ENCODE data around the gene MYLIP. TPM values are rescaled to one million over a fixed set of nuclear protein-coding genes. Genes with fewer than 3 reads are reported as not detected.

The MYLIP gene
- total RNA-seq, 1 donor: 10.1 TPM

GRCh38 chr6:16092990-16093389, 35.9 kb upstream of the MYLIP start:
- Histone ChIP-seq H3K4me1 (ENCODE audit: insufficient read depth, low read length) (no peaks in the 10 kb centered on the region), H2AFZ (ENCODE audit: low read length) (no peak overlapping the region), H3K4me2 (ENCODE audit: insufficient read depth, low read length) (no peak overlapping the region), H3K4me3 (ENCODE audit: insufficient read depth, low read length) (no peak overlapping the region), H3K27me3 (ENCODE audit: insufficient read depth, low read length) (no peaks in the 10 kb centered on the region), H3K9me3 (ENCODE audit: low read depth, low read length) (no peaks in the 10 kb centered on the region), H4K20me1 (ENCODE audit: insufficient read depth, low read length) (no peaks in the 10 kb centered on the region), H3K36me3 (ENCODE audit: insufficient read depth, low read length) (no peaks in the 10 kb centered on the region), H3K79me2 (ENCODE audit: insufficient read depth, low read length) (no peaks in the 10 kb centered on the region), H3K27ac (ENCODE audit: low read depth, low read length) (no peak overlapping the region)
- DNase-seq (ENCODE audit: insufficient read length, low spot score, missing footprints): no peak
- TF ChIP-seq CTCF (IDR thresholded peaks at IDR 0.05; ENCODE audit: extremely low read depth, low read depth, low read length): no peak

- Histone ChIP-seq H3K9me3 (ENCODE audit: low read depth, low read length) (no peaks in the 10 kb centered on the region), H2AFZ (ENCODE audit: low read length) (no peak overlapping the region), H3K27me3 (ENCODE audit: insufficient read depth, low read length) (no peaks in the 10 kb centered on the region), H4K20me1 (ENCODE audit: insufficient read depth, low read length) (no peaks in the 10 kb centered on the region), H3K4me1 (ENCODE audit: insufficient read depth, low read length) (no peaks in the 10 kb centered on the region), H3K4me3 (ENCODE audit: insufficient read depth, low read length) (no peak overlapping the region), H3K79me2 (ENCODE audit: insufficient read depth, low read length) (no peaks in the 10 kb centered on the region), H3K4me2 (ENCODE audit: insufficient read depth, low read length) (no peak overlapping the region), H3K27ac (ENCODE audit: low read depth, low read length) (no peak overlapping the region), H3K36me3 (ENCODE audit: insufficient read depth, low read length) (no peaks in the 10 kb centered on the region)
- no peak for DNase-seq (ENCODE audit: insufficient read length, low spot score, missing footprints)
- TF ChIP-seq CTCF (IDR thresholded peaks at IDR 0.05; ENCODE audit: extremely low read depth, low read depth, low read length): no peak
These were observed 33.7 kb upstream of the MYLIP start for GRCh38 chr6:16095180-16095579.

GRCh38 chr6:16097382-16098171, 31.3 kb upstream of the MYLIP start:
- H3K9me3 ChIP-seq (ENCODE audit: low read depth, low read length): no peaks in the 10 kb centered on the region
- H3K27ac ChIP-seq (ENCODE audit: low read depth, low read length): no peak overlapping the region
- no peak overlapping the region for H3K4me2 ChIP-seq (ENCODE audit: insufficient read depth, low read length)
- H3K4me1 ChIP-seq (ENCODE audit: insufficient read depth, low read length): no peaks in the 10 kb centered on the region
- H3K27me3 ChIP-seq (ENCODE audit: insufficient read depth, low read length): no peaks in the 10 kb centered on the region
- H3K79me2 ChIP-seq (ENCODE audit: insufficient read depth, low read length): no peaks in the 10 kb centered on the region
- no peaks in the 10 kb centered on the region for H4K20me1 ChIP-seq (ENCODE audit: insufficient read depth, low read length)
- TF ChIP-seq CTCF (IDR thresholded peaks at IDR 0.05; ENCODE audit: extremely low read depth, low read depth, low read length): no peak
- no peak overlapping the region for H3K4me3 ChIP-seq (ENCODE audit: insufficient read depth, low read length)
- no peaks in the 10 kb centered on the region for H3K36me3 ChIP-seq (ENCODE audit: insufficient read depth, low read length)
- H2AFZ ChIP-seq (ENCODE audit: low read length): no peak overlapping the region
- DNase-seq (ENCODE audit: insufficient read length, low spot score, missing footprints): no peak

GRCh38 chr6:16098211-16098610, 30.7 kb upstream of the MYLIP start:
- Histone ChIP-seq H2AFZ (ENCODE audit: low read length) (no peak overlapping the region), H3K4me1 (ENCODE audit: insufficient read depth, low read length) (no peaks in the 10 kb centered on the region), H4K20me1 (ENCODE audit: insufficient read depth, low read length) (no peaks in the 10 kb centered on the region), H3K4me3 (ENCODE audit: insufficient read depth, low read length) (no peak overlapping the region), H3K27ac (ENCODE audit: low read depth, low read length) (no peak overlapping the region), H3K4me2 (ENCODE audit: insufficient read depth, low read length) (no peak overlapping the region), H3K36me3 (ENCODE audit: insufficient read depth, low read length) (no peaks in the 10 kb centered on the region), H3K9me3 (ENCODE audit: low read depth, low read length) (no peaks in the 10 kb centered on the region), H3K27me3 (ENCODE audit: insufficient read depth, low read length) (no peaks in the 10 kb centered on the region), H3K79me2 (ENCODE audit: insufficient read depth, low read length) (no peaks in the 10 kb centered on the region)
- DNase-seq (ENCODE audit: insufficient read length, low spot score, missing footprints): no peak
- no peak for TF ChIP-seq CTCF (IDR thresholded peaks at IDR 0.05; ENCODE audit: extremely low read depth, low read depth, low read length)
